ENCODE data around the gene KATNB1. TPM values are rescaled to one million over a fixed set of nuclear protein-coding genes. Genes with fewer than 3 reads are reported as not detected.

Gene KATNB1
- polyA plus RNA-seq (2013, experiment 1 of 2; ENCODE audit: insufficient read length): 13.3 TPM
- polyA plus RNA-seq (2013, experiment 2 of 2; ENCODE audit: insufficient read length): 14.0 TPM

- peak; percentile 7 for DNase-seq
Observed at GRCh38 chr16:57735755-57736418, at the start of gene KATNB1. KATNB1 (plus strand) TSS chr16:57735770; CDS start chr16:57737244, 1,474 bp downstream.

- no peak for DNase-seq
Observed at GRCh38 chr16:57686577-57686976, 49.0 kb upstream of the KATNB1 start.

- DNase-seq: no peak
Observed at GRCh38 chr16:57687363-57687929, 48.1 kb upstream of the KATNB1 start.

GRCh38 chr16:57688487-57688986, 47.0 kb upstream of the KATNB1 start:
- no peak for DNase-seq

GRCh38 chr16:57688987-57689761, 46.4 kb upstream of the KATNB1 start:
- DNase-seq: no peak

- DNase-seq: no peak
Observed at GRCh38 chr16:57689762-57690558, 45.6 kb upstream of the KATNB1 start.

GRCh38 chr16:57690782-57691471, 44.6 kb upstream of the KATNB1 start:
- DNase-seq: peak; percentile 15

- no peak for DNase-seq
Observed at GRCh38 chr16:57692636-57693035, 42.9 kb upstream of the KATNB1 start.

GRCh38 chr16:57693550-57693949, 42.0 kb upstream of the KATNB1 start:
- no peak for DNase-seq

GRCh38 chr16:57694231-57694724, 41.3 kb upstream of the KATNB1 start:
- DNase-seq: no peak

GRCh38 chr16:57694725-57695679, 40.6 kb upstream of the KATNB1 start, which contains the start of gene DRC7:
DRC7 (plus strand) TSS chr16:57694806; CDS start chr16:57697950, 3,144 bp downstream.
- peak; percentile 14 for DNase-seq

GRCh38 chr16:57695680-57696069, 39.9 kb upstream of the KATNB1 start:
- no peak for DNase-seq

GRCh38 chr16:57696240-57696639, 39.3 kb upstream of the KATNB1 start:
- DNase-seq: no peak

GRCh38 chr16:57697896-57698537, 37.6 kb upstream of the KATNB1 start:
- no peak for DNase-seq

GRCh38 chr16:57698812-57699405, 36.7 kb upstream of the KATNB1 start:
- DNase-seq: no peak

- DNase-seq: no peak
Observed at GRCh38 chr16:57699481-57699880, 36.1 kb upstream of the KATNB1 start.

GRCh38 chr16:57699899-57700298, 35.7 kb upstream of the KATNB1 start:
- DNase-seq: no peak

- DNase-seq: no peak
Observed at GRCh38 chr16:57700781-57701551, 34.6 kb upstream of the KATNB1 start.

All from fibroblast of skin of abdomen (primary cell).